Neuronal stem cell (in vitro differentiated cells): ENCODE data around the gene CEP44.

Source experiments
- DNase-seq: peaks from one replicate; pipeline ENCODE4 v3.0.0-alpha.2; 2013; ENCODE audit warnings: low spot score
- H2AFZ ChIP-seq: one replicate; pipeline ENCODE4 v1.6.1; 2013; ENCODE audit warnings: mild to moderate bottlenecking, low read length, inconsistent platforms
- H2AK5ac ChIP-seq: 2 replicates; pipeline ENCODE4 v1.6.1; 2013; ENCODE audit warnings: low read depth, mild to moderate bottlenecking, inconsistent platforms, low read length, moderate library complexity, mixed read lengths
- H2BK120ac ChIP-seq: 2 replicates; pipeline ENCODE4 v1.6.1; 2013; ENCODE audit warnings: low read depth, mild to moderate bottlenecking, inconsistent platforms, low read length, moderate library complexity, mixed read lengths
- H2BK12ac ChIP-seq: one replicate; pipeline ENCODE4 v1.6.1; 2013; ENCODE audit warnings: low read length, inconsistent platforms
- H2BK15ac ChIP-seq: 2 replicates; pipeline ENCODE4 v1.6.1; 2013; ENCODE audit warnings: mild to moderate bottlenecking, low read length, inconsistent platforms, mixed read lengths
- H2BK5ac ChIP-seq: one replicate; pipeline ENCODE4 v1.6.1; 2013; ENCODE audit warnings: inconsistent platforms, mild to moderate bottlenecking, low read length, moderate library complexity
- H3K14ac ChIP-seq: one replicate; pipeline ENCODE4 v1.6.1; 2013; ENCODE audit warnings: low read length, inconsistent platforms
- H3K18ac ChIP-seq: 2 replicates; pipeline ENCODE4 v1.6.1; 2013; ENCODE audit warnings: low read length, inconsistent platforms
- H3K23ac ChIP-seq: 2 replicates; pipeline ENCODE4 v1.6.1; 2013; ENCODE audit warnings: low read depth, mild to moderate bottlenecking, mixed read lengths, low read length, inconsistent platforms; ENCODE audit not compliant: poor library complexity
- H3K27ac ChIP-seq: replicated peaks from 3 replicates; pipeline ENCODE4 v1.5.1; 2013; ENCODE audit warnings: low read length, inconsistent platforms
- H3K27me3 ChIP-seq, 3 experiments: 2 replicates each; pipeline ENCODE4 v1.6.1; 2013; ENCODE audit warnings: low read length in 3 of 3, mild to moderate bottlenecking in 2 of 3, inconsistent platforms in 1 of 3, low read depth in 1 of 3, mixed read lengths in 1 of 3, moderate library complexity in 1 of 3; ENCODE audit not compliant: control insufficient read depth in 3 of 3, insufficient read depth in 3 of 3
- H3K36me3 ChIP-seq, 2 donors: replicated peaks in 1 of 2; 2 replicates each; pipeline ENCODE4 v1.6.1; 2013; ENCODE audit warnings: low read length in 2 of 2; ENCODE audit not compliant: control insufficient read depth in 2 of 2, insufficient read depth in 2 of 2
- H3K4ac ChIP-seq: 2 replicates; pipeline ENCODE4 v1.6.1; 2013; ENCODE audit warnings: inconsistent platforms, mild to moderate bottlenecking, low read length, moderate library complexity
- H3K4me1 ChIP-seq, 2 donors: 1 replicate in 1 of 2; 2 replicates in 1 of 2; pipeline ENCODE4 v1.6.1; 2013; ENCODE audit warnings: low read length in 2 of 2, low read depth in 1 of 2; ENCODE audit not compliant: control insufficient read depth in 2 of 2, insufficient read depth in 1 of 2
- H3K4me2 ChIP-seq: one replicate; pipeline ENCODE4 v1.6.1; 2013; ENCODE audit warnings: mild to moderate bottlenecking, low read length, inconsistent platforms; ENCODE audit not compliant: insufficient read depth, poor library complexity, severe bottlenecking
- H3K4me3 ChIP-seq, 2 donors: 2 replicates each; pipeline ENCODE4 v1.5.1; 2013; ENCODE audit warnings: low read length in 2 of 2, mild to moderate bottlenecking in 2 of 2, inconsistent platforms in 1 of 2, moderate library complexity in 1 of 2
- H3K79me1 ChIP-seq: one replicate; pipeline ENCODE4 v1.6.1; 2013; ENCODE audit warnings: low read depth, mild to moderate bottlenecking, inconsistent platforms, low read length, moderate library complexity
- H3K9ac ChIP-seq: one replicate; pipeline ENCODE4 v1.6.1; 2013; ENCODE audit warnings: mild to moderate bottlenecking, low read depth, low read length, inconsistent platforms; ENCODE audit not compliant: poor library complexity
- H3K9me3 ChIP-seq, 2 donors: replicated peaks in 1 of 2; 2 replicates each; pipeline versions ENCODE3 to v1.6.1; 2013; ENCODE audit warnings: low read length in 2 of 2, mild to moderate bottlenecking in 2 of 2, inconsistent platforms in 1 of 2, low read depth in 1 of 2, mixed read lengths in 1 of 2, moderate library complexity in 1 of 2; ENCODE audit not compliant: control insufficient read depth in 2 of 2, insufficient read depth in 1 of 2
- H4K8ac ChIP-seq: one replicate; pipeline ENCODE4 v1.6.1; 2013; ENCODE audit warnings: low read depth, mild to moderate bottlenecking, inconsistent platforms, low read length, moderate library complexity
- H4K91ac ChIP-seq: one replicate; pipeline ENCODE4 v1.6.1; 2013; ENCODE audit warnings: low read length, low read depth, mild to moderate bottlenecking, inconsistent platforms; ENCODE audit not compliant: poor library complexity
- WGBS, 2 donors: extraction: QIAGEN DNeasy Blood & Tissue Kit; methylation state at CpG; one replicate each; pipeline ENCODE4 v1.1.7; 2013; ENCODE audit warnings: missing lambda C conversion rate in 2 of 2, mixed read lengths in 1 of 2; ENCODE audit not compliant: insufficient read length in 2 of 2, insufficient replicate concordance in 1 of 2; ENCODE audit errors: extremely low coverage in 2 of 2; 5-methylcytosine and 5-hydroxymethylcytosine counted together

The CEP44 gene

DNA sequence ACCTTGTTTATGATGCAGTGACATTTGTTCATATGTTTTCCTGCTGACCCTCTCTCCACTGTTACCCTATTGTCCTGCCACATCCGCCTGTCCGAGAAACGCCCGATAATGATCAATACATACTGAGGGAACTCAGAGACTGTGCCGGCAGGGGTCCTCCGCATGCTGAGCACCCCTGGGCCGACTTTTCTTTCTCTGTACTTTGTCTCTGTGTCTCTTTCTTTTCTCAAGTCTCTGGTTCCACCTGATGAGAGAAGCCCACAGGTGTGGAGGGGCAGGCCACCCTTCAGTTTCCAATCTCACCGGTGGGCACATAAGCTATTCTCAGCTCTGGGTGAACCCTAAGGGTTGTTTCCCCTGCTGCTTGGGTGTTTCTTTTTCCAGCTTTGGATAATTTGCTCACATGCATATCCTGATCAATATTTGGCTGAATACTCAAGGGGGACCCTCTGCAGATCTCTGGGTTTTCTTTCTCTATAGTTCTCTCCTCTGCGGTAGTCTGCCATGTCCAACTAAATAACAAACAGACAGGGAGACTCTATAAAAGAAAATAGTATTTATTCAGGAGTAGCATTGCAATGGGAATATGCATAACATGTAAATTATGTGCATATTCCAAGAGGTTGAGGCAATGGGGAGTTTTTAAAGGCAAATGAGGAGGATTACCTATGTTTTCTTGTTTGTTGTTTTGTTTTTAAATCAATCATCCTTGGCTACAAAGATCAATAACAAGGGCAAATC, 97.2 kb downstream of the CEP44 start:
- Histone ChIP-seq H3K27ac (no peak overlapping the region), H2BK15ac (no peak overlapping the region), H3K18ac (no peak overlapping the region), H3K9ac (no peak overlapping the region), H3K4me2 (no peak overlapping the region), H3K27me3 (no peaks in the 10 kb centered on the region), H2AK5ac (no peak overlapping the region), H3K4me3 (no peak overlapping the region), H4K91ac (no peak overlapping the region), H3K4ac (no peak overlapping the region), H3K9me3 (no peaks in the 10 kb centered on the region), H2BK12ac (no peak overlapping the region), H3K36me3 (no peaks in the 10 kb centered on the region), H3K79me1 (no peaks in the 10 kb centered on the region), H4K8ac (no peak overlapping the region), H3K4me1 (no peaks in the 10 kb centered on the region), H2BK5ac (no peak overlapping the region), H3K14ac (no peak overlapping the region), H3K23ac (no peak overlapping the region), H2BK120ac (no peak overlapping the region), H2AFZ (no peak overlapping the region)
- no CpG with 5 or more reads among the region's 9 CpGs for WGBS, 2 donors
- no peak for DNase-seq

GRCh38 chr4:174381440-174381800, 97.7 kb downstream of the CEP44 start:
- H2AK5ac ChIP-seq: no peak overlapping the region
- H3K27me3 ChIP-seq: no peaks in the 10 kb centered on the region
- no peak overlapping the region for H4K91ac ChIP-seq
- DNase-seq: no peak
- no peak overlapping the region for H2BK5ac ChIP-seq
- H3K27ac ChIP-seq: no peak overlapping the region
- no peaks in the 10 kb centered on the region for H3K4me1 ChIP-seq
- H3K36me3 ChIP-seq: no peaks in the 10 kb centered on the region
- no peak overlapping the region for H3K14ac ChIP-seq
- no peak overlapping the region for H3K4ac ChIP-seq
- H4K8ac ChIP-seq: no peak overlapping the region
- H2BK12ac ChIP-seq: no peak overlapping the region
- no peak overlapping the region for H3K4me3 ChIP-seq
- no peak overlapping the region for H2AFZ ChIP-seq
- no peak overlapping the region for H3K18ac ChIP-seq
- H3K9ac ChIP-seq: no peak overlapping the region
- H3K4me2 ChIP-seq: no peak overlapping the region
- H3K9me3 ChIP-seq: no peaks in the 10 kb centered on the region
- WGBS, 2 donors: no CpG with 5 or more reads among the region's 1 CpG
- no peaks in the 10 kb centered on the region for H3K79me1 ChIP-seq
- H2BK15ac ChIP-seq: no peak overlapping the region
- H3K23ac ChIP-seq: no peak overlapping the region
- no peak overlapping the region for H2BK120ac ChIP-seq
